ENCODE measurements around the gene QRICH2.
"Not testable (repeated sequence)": the region's sequence is repeated elsewhere in the genome, so short reads cannot be mapped to it uniquely, and the experiment has no call there.

Gene QRICH2

GRCh38 chr17:76244721-76245120 is 63.4 kb downstream of the QRICH2 start:
- not testable (repeated sequence) for DNase-seq

- no peak for DNase-seq
These were observed 64.0 kb downstream of the QRICH2 start for GRCh38 chr17:76243826-76244679.

- DNase-seq = no peak
These were observed 66.3 kb downstream of the QRICH2 start for GRCh38 chr17:76241691-76242255.

- DNase-seq = no peak
These were observed 66.9 kb downstream of the QRICH2 start for GRCh38 chr17:76241204-76241538.

- peak; percentile 52 to 76 (median 59) for DNase-seq
These were observed 67.4 kb downstream of the QRICH2 start, which contains the start of gene RNF157 for GRCh38 chr17:76240461-76241203. TSS of gene RNF157 (minus strand) at chr17:76240493. CDS start at chr17:76240240, 253 bp downstream.

- peak in 2 of 5 donors; percentile 9 to 17 for DNase-seq
These were observed 68.4 kb downstream of the QRICH2 start for GRCh38 chr17:76239538-76240274.

- no peak for DNase-seq
These were observed 69.1 kb downstream of the QRICH2 start for GRCh38 chr17:76238847-76239537.

- no peak for DNase-seq
These were observed 70.2 kb downstream of the QRICH2 start for GRCh38 chr17:76237859-76238313.

GRCh38 chr17:76236603-76237002 is 71.5 kb downstream of the QRICH2 start:
- DNase-seq = no peak

- no peak for DNase-seq
These were observed 72.2 kb downstream of the QRICH2 start for GRCh38 chr17:76235883-76236282.

GRCh38 chr17:76234354-76234679 is 73.8 kb downstream of the QRICH2 start:
- peak in 1 of 5 donors; percentile 70 for DNase-seq

- no peak for DNase-seq
These were observed 74.3 kb downstream of the QRICH2 start for GRCh38 chr17:76233588-76234353.

- no peak for DNase-seq
These were observed 75.7 kb downstream of the QRICH2 start for GRCh38 chr17:76232342-76232741.

GRCh38 chr17:76226749-76227148 is 81.3 kb downstream of the QRICH2 start:
- not testable (repeated sequence) for DNase-seq

- not testable (repeated sequence) for DNase-seq
These were observed 82.5 kb downstream of the QRICH2 start for GRCh38 chr17:76225373-76226086.

Measured in T-helper 1 cell (primary cell).